GM19463 (cell line): Measurements from ENCODE around the gene CTSL.
"Not testable (repeated sequence)": the region's sequence is repeated elsewhere in the genome, so short reads cannot be mapped to it uniquely, and the experiment has no call there.

Source experiments
- ATAC-seq: cut with Tn5 transposase; IDR thresholded peaks from one replicate; pipeline ENCODE4 v1.9.1; 2021; ENCODE audit warnings: mild to moderate bottlenecking, moderate library complexity; ENCODE audit not compliant: unreplicated experiment

CTSL gene

DNA sequence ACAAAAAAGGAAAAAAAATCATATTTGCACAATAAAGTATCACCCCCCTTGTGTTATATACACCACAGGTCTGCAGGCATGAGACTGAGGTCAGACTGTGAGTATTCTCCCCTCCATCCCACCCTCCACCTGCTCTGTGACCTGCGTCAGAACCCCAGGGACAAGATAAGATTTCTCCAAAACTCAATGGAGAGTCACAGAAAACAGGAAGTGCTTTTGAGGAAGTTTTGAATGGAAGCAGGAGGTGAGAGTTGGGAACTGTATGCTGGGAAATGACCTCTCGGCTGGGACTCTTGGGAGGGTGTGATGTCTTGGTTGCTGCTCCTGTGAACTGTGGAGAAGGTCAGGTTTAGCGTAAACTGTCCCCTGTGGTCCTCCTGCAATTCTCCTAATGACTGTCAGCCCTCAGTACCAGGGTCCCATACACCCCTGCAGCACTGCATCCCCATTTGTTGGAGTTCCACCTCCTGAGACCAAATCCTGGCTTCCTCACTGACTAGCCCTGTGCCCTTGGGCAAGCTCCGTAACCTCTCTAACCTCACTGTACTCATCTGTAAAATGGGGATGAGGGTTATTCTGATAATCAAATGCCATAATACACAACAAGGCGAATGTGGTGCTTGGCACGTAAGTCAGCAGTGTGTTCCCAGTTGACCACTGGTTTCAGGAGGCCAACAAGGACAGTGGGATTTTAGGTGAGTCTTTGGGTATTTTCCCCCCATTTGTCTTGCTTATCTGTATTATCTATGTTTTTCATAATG is 6.9 kb upstream of the CTSL start:
- ATAC-seq, result no peak

DNA sequence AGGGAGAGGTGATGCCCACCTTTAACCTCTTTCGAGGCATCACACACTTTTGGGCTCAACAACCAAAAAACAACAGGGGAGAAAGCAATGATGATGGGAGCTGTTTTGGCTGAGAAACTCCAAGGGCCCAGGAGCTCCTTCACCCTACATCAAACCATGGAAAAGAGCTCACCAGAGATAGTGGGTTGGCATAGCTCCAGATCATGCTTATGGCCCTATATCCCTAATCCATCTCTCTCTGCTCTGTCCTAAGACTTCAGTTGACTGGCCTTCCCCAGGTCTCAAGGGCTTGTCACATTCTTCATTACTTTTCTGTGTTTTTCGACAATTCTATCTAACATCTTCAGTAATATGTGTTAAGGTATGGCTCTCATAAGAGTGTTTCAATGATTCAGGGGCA is 5.7 kb upstream of the CTSL start:
- no peak for ATAC-seq

DNA sequence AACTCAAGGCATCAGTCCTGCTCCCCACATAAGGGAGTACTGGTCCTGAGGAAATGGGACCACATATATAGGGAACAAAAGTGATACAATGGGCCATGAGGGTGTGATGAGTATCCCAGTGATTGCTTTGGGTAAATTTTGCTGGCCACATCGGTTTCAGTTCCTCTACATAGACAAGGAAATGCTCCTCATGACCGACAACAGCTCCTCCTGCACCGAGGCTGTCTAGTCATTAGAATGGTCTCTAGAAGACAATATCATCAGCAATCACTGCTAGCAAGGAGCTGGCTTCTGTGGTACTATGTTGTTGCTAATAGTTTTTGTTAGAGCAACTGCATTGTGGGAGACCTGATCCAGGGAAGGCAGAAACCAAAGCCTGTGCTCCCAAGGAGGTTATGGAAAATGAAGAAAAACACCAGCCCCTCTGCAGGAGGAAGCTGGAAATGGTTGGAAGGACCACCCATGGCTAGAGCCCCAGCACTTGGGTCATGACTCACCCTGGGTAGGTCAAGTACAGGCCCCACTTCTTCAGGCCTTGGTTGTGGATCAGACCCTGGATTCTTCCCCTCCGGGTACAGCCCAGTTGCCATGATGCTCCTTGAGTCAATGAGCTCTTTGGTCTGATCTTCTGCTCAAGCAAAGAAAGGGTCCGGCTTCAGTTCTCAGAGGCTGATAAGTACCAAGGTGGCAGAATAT is 3.4 kb upstream of the CTSL start:
- no peak for ATAC-seq

DNA sequence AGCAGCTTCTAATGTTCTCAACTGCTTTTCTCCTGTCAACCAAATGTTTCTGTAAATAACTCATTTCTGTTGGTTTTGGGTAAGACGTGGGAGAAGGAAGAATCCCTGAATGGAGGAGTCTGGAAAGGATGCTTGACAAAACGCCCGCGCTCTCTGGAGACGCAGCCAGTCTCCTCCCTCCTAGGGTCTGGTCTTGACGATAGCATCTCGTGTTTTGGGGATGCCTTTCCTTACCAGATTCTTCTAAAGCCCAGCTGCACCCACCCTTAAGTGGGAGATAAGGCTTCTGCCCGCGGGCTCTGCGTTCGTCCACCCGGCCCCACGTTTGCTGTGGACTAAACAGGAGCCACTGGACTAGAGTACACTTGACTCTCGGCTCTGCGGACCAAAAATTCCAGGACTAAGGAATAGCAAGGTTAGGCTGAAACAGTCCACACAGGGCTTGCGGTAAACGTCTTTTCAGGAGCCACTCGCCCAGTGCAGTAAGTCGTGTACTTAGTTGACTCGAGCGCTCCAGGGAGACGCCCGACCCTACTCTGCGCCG is 491 bp upstream of the CTSL start:
- ATAC-seq, result no peak

DNA sequence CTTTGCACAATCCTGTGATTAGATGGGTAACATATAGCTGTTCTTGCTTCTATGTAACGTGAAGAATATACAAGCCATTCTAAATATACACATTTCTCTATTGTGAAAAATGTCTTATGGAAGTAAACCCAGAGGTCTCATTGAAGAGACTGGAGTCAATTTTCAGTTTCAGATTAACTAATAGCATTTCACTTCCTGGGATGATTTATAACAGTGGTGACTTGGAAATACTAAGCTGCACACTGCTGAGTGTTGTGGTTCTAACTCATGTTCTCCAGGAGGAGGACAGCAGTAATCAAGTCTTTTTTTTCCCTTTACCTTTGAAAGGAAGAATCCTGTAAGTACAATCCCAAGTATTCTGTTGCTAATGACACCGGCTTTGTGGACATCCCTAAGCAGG is 3.3 kb downstream of the CTSL start:
- ATAC-seq, result no peak

DNA sequence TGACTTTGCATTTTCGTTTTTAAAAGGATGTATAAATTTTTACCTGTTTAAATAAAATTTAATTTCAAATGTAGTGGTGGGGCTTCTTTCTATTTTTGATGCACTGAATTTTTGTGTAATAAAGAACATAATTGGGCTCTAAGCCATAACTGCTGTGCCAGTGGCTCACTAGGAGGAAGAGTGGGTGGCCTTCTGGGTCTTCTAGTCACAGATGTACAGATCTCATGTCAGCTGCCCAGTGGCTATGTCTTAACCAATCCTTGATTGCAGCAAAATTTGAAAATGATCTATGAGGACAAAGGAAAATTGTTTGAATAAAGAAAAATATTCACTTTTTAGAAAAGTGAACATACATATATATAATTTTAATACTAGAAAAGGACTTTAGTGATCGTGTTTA is 5.4 kb downstream of the CTSL start:
- no peak for ATAC-seq

DNA sequence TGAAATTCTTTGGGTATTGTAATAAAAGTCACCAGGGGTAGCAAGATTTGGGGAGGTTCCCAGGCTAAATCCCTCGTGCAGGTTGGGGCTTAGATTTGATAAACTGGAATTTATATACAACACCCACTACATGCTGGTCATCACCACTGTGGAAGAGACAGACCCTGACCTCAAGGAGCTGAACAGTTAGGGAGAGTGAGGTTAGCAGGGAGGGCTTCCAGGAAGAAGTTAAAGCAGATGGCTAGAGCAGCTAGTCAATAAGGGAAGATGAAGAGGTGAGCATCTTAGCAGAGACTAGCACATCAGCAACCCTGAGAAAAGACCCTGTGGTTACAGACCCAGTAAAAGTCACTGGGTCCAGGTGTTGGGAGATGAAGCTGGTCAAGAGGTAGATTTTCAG is 6.4 kb downstream of the CTSL start:
- no peak for ATAC-seq

DNA sequence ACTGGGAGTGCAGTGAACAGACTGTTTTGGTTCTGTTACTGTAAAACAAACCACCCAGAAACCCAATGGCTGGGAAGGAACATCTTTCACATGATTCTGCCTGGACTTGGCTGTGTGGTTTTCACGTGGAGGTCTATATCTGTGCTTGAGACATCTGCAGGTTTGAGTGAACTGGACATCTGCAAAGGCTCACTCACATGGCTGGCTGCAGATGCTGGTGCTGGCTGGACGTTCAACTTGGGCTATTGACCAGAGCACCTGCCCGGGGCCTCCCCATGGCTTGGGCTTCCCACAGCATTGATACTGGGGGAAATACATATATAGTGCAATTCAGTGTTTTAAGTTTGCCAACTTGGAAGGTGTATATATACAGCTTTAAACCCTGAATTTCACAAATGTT is 6.8 kb downstream of the CTSL start:
- no peak for ATAC-seq

DNA sequence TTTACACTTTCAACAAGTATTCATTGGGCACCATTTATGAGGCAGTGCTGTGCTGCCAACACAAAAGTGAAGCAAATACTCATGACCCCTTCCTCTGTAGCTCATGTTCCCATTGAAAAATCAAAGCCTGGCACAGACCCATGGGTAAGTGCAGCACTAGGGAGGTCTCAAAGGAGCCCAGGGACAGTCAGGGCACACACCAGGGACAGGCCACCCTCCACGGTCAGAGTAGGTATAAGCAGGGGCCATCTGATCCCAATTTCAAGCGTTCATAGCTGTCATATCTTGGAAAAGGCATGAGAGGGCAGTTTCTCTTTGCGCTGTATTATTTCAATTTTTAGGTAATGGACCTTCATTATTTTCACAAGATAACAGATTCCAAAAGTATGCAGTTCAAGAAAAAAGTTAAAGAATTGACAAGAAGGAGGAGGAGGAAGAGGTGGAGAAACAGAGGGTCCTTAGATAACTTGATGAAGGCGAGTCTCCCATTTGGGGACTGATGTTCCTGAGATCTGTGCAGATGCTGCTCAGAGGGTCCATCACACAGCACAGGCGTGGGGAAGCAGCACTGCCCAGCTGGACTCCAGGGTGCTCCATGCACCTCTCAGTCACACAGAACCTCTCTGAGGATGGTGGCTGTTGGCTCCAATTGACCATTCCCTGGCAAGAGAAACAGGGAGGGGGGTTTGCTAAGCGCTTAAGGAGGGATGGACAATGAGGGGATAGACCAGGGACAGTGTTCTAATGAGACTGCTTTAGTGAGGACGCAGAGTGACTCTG is 7.5 kb downstream of the CTSL start:
- no peak for ATAC-seq

DNA sequence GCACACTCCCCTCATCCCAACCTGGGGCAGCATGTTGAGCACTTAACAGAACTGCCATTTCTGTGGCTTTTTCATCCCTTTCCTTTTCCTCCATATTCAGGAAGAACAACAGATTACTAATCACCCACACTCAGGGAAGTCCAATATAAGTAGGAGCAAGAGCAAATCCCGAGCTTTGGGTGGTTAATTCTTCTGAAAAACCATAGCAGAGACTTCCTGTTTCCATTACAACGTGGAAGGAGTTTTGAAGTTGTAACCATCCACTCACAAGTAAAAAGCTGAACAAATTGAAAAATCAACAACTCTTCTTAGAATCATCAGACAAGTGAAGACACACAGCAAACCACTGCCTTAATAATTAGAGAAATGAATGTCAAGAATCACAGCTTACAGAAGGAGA is 8.2 kb downstream of the CTSL start:
- no peak for ATAC-seq

DNA sequence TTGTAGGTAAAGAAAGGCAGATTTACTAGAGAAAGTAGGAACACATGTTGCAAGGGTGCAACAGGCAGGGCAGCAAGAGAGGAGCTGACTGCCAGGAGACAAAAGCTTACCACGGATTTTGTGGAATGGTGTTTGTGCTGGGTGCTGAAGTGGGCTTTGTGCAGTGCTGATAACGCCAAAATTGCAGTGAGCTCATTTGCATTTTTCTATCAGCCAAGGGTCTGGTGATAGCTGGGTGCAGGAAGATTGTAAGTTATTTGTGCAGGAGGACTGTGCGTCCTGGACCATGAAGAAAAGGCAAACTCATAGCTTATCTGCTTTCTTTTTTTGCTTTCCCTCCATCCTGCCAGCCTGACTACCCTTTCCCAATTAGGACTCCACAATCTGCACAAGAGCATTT is 13.6 kb downstream of the CTSL start:
- ATAC-seq, result no peak

DNA sequence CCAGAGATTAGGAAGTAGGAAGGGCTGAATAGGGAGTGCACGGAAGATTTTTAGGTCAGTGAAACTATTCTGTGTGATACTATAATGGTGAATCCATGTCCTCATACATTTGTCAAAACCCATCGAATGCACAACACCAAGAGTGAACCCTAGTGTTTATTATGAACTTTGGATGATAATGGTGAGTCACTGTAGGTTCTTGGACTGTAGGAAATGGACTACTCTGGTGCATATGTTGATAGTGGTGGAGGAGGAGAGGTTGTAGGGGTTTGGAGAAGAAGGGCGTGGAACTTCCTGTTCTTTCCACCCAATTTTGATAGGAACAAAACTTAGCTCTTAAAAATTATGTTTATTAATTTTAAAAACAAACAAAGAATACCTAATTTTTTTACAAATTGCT is 14.3 kb downstream of the CTSL start:
- no peak for ATAC-seq

DNA sequence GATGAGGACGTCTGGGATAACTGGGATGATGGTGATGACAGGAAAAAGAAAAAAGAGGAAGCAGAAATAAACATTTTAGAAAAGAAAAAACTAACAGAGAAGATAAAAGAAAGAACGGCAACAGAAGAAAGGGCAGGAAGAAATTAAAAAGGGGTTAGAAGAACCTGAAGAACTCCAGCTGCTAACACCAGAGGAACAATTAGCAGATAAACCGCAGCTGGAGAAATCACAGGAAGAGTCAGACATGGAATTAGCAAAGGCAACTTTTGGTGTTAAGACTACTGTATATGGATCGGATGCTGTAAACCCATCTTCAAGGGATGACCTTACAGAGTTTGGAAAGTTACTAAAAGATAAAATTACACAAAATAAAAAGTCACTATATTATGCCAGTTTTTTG is 15.4 kb downstream of the CTSL start:
- ATAC-seq, result no peak

DNA sequence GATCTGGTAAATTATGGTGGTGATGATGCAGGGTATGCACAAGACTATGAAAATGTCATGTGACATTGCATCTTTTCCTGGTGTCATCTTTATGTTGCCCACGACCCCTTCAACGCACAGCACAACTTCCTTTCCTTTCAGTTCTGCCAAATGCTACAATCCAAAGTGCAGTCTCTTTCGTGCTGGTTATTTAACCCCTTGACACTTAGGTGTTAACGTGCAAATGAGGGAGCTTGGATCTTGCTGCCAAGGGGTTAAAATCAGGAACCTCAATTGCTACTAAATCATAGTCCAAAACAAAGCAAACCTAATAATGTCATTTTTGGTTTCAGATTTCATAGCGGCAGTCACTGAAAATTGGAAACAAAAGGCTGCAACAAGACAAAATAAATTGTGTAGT is 16.0 kb downstream of the CTSL start:
- no peak for ATAC-seq

DNA sequence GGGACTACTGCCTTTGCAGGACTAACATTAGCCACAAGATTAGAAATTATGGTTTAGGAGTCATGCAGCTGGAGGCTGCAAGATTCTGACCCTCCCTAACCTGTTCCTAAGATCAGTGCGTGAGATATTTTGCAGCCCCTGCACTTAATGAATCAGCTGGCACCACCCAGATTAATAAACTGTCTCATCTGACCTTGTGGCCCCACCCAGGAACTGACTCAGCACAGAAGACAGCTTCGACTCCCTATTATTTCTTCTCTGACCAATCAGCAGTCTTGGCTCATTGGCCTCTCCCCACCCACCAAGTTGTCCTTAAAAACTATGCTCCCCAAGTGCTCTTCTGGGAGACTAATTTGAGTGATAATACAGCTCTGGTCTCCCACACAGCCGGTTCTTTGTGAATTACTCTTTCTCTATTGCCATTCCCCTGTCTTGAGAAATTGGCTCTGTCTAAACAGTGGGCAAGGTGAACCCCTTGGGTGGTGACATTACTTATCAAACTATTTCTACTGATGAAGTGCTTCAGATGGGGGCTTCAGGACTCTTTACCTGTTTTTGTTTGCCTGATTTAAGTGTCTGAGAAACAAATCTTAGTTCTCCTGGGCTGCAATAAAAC is 17.0 kb downstream of the CTSL start:
- no peak for ATAC-seq

DNA sequence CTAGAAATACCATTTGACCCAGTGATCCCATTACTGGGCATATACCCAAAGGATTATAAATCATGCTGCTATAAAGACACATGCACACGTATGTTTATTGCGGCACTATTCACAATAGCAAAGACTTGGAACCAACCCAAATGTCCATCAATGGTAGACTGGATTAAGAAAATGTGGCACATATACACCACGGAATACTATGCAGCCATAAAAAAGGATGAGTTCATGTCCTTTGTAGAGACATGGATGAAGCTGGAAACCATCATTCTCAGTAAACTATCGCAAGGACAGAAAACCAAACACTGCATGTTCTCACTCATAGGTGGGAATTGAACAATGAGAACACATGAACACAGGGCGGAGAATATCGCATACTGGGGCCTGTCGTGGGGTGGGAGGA is 18.3 kb downstream of the CTSL start:
- ATAC-seq, result not testable (repeated sequence)

DNA sequence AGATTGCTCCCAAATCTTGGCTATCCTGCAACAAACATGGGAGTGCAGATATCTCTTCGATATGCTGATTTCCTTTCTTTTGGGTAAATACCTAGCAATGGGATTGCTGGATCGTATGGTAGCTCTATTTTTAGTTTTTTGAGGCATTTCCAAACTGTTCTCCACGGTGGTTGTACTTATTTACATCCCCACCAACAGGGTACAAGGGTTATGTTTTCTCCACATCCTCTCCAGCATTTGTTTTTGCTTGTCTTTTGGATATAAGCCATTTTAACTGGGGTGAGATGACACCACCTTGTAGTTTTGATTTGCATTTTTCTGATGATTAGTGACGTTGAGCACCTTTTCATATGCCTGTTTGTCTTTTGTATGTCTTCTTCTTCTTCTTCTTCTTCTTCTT is 20.3 kb downstream of the CTSL start:
- ATAC-seq, result no peak

DNA sequence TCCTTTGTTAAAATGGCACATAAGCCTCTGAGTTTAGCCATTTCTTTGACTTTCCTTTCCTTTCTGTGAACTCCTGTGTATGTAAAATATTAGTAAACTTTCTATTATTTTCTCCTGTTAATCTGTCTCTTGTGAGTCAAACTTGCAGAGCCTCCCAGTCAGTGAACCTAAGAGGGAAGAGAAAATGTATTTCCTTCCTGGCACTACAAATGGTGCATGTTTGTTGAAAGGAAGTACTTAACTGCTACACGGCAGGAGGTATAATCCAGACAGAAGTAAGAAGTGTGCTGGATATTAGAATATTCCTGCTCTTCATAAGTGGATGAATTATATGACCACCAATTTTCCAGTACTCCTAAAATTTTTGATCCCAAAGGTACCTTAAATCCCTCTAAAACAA is 23.0 kb downstream of the CTSL start:
- no peak for ATAC-seq

DNA sequence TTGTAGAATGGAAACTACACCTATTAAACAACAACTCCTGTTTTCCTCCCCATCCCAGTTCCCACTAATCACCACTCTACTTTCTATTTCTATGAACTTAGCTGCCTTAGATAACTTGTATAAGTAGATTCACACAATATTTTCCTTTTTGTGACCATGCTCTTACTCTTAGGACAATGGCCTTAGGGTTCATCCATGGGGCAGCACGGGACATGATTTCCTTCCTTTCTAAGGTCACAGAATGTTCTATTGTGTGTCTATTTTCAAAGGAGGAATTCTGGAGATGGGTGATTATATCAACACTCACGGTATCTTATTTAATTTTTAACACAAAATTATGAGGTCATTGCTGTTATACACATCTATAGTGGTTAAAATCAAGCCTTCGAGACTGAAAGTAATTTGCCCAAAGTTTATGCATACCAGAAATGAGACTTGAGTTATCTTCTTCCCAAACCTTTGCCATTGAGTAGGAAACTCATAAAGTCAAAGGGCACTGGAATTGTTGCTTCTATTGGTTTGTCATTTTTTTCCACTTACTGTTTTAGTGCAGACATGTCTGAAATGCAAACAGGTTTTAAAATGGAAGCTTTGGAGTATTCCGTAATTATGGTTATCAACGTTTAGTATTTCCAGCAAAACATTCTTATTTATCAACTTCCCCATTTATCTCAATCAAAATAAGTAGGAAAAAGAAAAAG is 23.6 kb downstream of the CTSL start:
- ATAC-seq, result no peak

DNA sequence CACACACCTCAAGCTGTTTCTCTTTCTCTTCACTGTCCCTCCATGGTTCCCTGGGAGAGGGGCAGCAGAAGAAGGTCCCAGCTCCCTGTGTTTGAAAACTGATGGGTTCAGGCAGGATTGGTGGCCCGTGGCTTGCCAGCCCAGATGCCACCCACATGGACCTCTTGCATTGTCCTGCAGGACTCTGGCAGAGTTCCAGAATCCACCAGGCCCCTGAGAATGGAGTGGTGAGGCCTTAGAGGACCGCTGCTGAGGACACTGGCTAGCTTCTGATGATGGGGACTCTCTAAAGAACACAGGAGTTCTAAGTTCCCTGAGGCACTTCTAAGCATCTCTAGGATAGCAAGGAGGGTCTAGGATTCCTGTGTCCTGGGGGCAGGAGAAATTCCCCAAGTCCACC is 24.8 kb downstream of the CTSL start:
- ATAC-seq, result no peak

DNA sequence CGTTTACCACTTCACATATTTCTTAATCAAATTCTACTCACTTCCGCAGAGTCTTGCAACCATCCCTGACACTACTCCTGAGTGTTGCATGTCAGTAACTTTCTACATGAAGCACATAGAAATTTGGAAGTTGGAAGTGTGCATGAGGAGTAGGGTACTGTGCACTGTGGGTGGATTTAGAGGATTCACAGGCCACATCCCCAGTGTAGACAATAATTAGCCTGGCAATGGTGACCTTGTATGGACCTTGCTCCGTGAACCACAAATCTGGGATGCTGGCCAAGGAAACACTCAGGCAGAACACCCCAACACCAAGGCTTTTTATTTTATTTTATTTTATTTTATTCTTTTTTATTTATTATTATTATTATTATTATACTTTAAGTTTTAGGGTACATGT is 25.5 kb downstream of the CTSL start:
- ATAC-seq, result no peak
